Parathyroid adenoma (tissue), 2 donors: Measurements from ENCODE around the gene HOMER1.
"Not testable (repeated sequence)": the region's sequence is repeated elsewhere in the genome, so short reads cannot be mapped to it uniquely, and the experiment has no call there.

Source experiments
- H2AFZ ChIP-seq: fragments of 300-600 bp; sonication (generic); one replicate; pipeline ENCODE4 v1.7.0; 2017; ENCODE audit warnings: antibody characterized with exemption, mild to moderate bottlenecking
- H3K27ac ChIP-seq: fragments of 300-600 bp; sonication (generic); one replicate; pipeline ENCODE4 v1.7.0; 2017
- H3K27me3 ChIP-seq: fragments of 300-600 bp; sonication (generic); one replicate; pipeline ENCODE4 v1.7.0; 2017; ENCODE audit warnings: low read length; ENCODE audit not compliant: control insufficient read depth, insufficient read depth
- H3K36me3 ChIP-seq: fragments of 300-600 bp; sonication (generic); one replicate; pipeline ENCODE4 v1.7.0; 2017; ENCODE audit warnings: low read length; ENCODE audit not compliant: control insufficient read depth, insufficient read depth
- H3K4me1 ChIP-seq: fragments of 300-600 bp; sonication (generic); one replicate; pipeline ENCODE4 v1.7.0; 2017; ENCODE audit warnings: control low read depth
- H3K4me2 ChIP-seq: fragments of 300-600 bp; sonication (generic); one replicate; pipeline ENCODE4 v1.7.0; 2017; ENCODE audit warnings: low read length
- H3K4me3 ChIP-seq: fragments of 300-600 bp; sonication (generic); one replicate; pipeline ENCODE4 v1.7.0; 2017; ENCODE audit warnings: low read depth, low read length
- H3K79me2 ChIP-seq: fragments of 300-600 bp; sonication (generic); one replicate; pipeline ENCODE4 v1.7.0; 2017; ENCODE audit warnings: control low read depth
- H3K9ac ChIP-seq: fragments of 300-600 bp; sonication (generic); one replicate; pipeline ENCODE4 v1.7.0; 2017; ENCODE audit warnings: mild to moderate bottlenecking
- H3K9me3 ChIP-seq: fragments of 300-600 bp; sonication (generic); one replicate; pipeline ENCODE4 v1.7.0; 2017; ENCODE audit warnings: low read length; ENCODE audit not compliant: control insufficient read depth
- TF ChIP-seq, protein P1 (sequence below): fragments of 300-600 bp; sonication (generic); IDR thresholded peaks from one replicate; pipeline ENCODE4 v1.7.0; 2017; ENCODE audit warnings: antibody characterized with exemption, mild to moderate bottlenecking
- donor health status: primary hyperparathyroidism.

HOMER1 gene

DNA sequence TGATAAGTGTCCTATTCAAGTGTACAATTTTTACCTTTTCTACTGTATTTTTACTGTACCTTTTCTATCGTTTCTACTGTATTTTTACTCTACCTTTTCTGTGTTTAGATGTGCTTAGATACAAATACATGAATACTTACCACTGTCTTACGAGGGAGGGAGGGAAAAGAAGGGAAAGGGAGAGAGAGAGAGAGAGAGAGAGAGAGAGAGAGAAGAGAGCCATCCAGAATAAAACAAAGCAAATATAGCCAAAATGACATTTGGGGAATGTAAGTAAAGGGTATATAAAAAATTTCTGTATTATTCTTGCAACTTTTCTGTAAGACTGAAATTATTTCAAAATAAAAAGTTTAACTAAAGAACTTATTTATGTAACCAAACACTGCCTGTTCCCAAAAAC lies 121.2 kb downstream of the HOMER1 start:
- H3K27ac ChIP-seq, result no peak overlapping the region
- H3K9me3 ChIP-seq, result no peaks in the 10 kb centered on the region
- H3K9ac ChIP-seq, result no peak overlapping the region
- H3K79me2 ChIP-seq, result no peaks in the 10 kb centered on the region
- no peaks in the 10 kb centered on the region for H3K27me3 ChIP-seq
- no peak overlapping the region for H3K4me3 ChIP-seq
- TF ChIP-seq, protein P1, sequence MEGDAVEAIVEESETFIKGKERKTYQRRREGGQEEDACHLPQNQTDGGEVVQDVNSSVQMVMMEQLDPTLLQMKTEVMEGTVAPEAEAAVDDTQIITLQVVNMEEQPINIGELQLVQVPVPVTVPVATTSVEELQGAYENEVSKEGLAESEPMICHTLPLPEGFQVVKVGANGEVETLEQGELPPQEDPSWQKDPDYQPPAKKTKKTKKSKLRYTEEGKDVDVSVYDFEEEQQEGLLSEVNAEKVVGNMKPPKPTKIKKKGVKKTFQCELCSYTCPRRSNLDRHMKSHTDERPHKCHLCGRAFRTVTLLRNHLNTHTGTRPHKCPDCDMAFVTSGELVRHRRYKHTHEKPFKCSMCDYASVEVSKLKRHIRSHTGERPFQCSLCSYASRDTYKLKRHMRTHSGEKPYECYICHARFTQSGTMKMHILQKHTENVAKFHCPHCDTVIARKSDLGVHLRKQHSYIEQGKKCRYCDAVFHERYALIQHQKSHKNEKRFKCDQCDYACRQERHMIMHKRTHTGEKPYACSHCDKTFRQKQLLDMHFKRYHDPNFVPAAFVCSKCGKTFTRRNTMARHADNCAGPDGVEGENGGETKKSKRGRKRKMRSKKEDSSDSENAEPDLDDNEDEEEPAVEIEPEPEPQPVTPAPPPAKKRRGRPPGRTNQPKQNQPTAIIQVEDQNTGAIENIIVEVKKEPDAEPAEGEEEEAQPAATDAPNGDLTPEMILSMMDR, result no peak
- H2AFZ ChIP-seq, result no peak overlapping the region
- H3K4me1 ChIP-seq, result no peaks in the 10 kb centered on the region
- H3K4me2 ChIP-seq, result no peak overlapping the region
- H3K36me3 ChIP-seq, result no peaks in the 10 kb centered on the region

DNA sequence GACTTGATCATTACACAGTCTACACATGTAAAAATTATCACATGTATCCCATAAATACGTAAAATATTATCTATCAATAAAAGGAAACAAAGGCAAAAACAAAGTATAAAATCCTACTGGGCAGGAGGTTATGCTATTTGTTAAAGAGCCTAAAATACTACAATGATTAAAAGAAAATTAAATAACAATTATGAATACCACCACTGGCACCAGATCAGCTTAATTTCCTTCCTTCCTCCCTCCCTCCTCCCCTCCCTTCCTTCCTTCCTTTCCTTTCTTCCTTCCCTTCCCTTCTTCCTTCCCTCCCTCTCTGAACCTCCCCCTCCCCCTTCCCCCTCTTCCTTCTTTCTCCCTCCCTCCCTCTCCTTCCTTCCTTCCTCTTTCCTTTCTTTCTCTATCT lies 127.3 kb downstream of the HOMER1 start:
- Histone ChIP-seq H3K27me3 (no peaks in the 10 kb centered on the region), H3K4me3 (no peak overlapping the region)
- TF ChIP-seq, protein P1, result no peak

DNA sequence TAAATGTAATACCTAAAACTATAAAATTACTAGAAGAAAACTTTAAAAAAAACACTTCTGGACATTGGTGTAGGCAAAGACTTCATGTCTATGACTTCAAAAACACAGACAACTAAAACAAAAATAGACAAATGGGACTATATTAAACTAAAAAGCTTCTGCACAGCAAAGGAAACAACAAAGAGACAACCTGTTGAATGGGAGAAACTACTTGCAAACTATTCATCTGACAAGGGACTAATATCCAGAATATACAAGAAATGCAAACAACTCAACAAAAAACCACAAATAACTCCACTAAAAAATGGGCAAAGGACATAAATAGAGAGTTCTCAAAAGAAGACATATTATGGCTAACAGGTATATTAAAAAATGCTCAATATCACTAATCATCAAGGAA lies 128.8 kb downstream of the HOMER1 start:
- not testable (repeated sequence) for H3K9ac ChIP-seq, H3K4me3 ChIP-seq, H3K79me2 ChIP-seq, H3K27ac ChIP-seq, H3K4me1 ChIP-seq, H3K27me3 ChIP-seq, H3K9me3 ChIP-seq, H3K4me2 ChIP-seq, H3K36me3 ChIP-seq, H2AFZ ChIP-seq

More for the DNA sequence above, 127.3 kb downstream of the HOMER1 start:
- Histone ChIP-seq H3K27ac (no peak overlapping the region), H3K4me2 (no peak overlapping the region), H3K4me1 (no peaks in the 10 kb centered on the region), H3K9ac (no peak overlapping the region), H2AFZ (no peak overlapping the region), H3K9me3 (no peaks in the 10 kb centered on the region), H3K79me2 (no peaks in the 10 kb centered on the region), H3K36me3 (no peaks in the 10 kb centered on the region)

DNA sequence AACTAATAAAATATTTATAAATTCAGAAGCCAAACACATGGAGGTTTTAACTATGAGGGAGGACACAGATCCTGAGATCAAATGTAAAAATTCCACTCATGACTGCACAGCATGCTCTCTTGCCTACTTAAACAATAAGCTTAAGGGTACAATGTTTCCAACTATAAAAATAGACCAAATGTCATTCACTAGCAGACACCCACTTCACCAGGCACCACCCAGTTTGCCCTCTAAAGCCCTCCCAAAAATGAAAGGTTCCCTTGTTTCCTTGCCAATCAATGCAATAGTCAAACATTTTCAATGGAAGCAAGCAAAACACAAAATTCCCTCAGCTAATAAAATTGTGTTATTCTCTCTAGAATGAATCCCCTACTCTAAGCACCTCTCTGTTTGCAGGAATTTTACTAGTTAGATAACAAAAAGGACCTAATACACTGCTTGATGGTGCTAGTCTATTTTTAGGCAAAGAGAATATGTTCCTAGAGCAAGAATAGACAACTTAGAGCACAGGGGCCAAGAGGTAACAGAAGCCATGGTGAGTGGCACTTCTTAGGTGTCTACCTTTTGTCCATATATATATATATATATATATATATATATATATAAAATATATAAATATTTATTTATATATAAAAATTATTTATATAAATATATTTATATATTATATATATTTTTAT lies 135.3 kb downstream of the HOMER1 start:
- no peak overlapping the region for H3K27ac ChIP-seq
- no peaks in the 10 kb centered on the region for H3K79me2 ChIP-seq
- H3K4me2 ChIP-seq, result no peak overlapping the region
- H3K9ac ChIP-seq, result no peak overlapping the region
- H3K4me3 ChIP-seq, result no peak overlapping the region
- no peaks in the 10 kb centered on the region for H3K4me1 ChIP-seq
- no peaks in the 10 kb centered on the region for H3K9me3 ChIP-seq
- no peaks in the 10 kb centered on the region for H3K36me3 ChIP-seq
- TF ChIP-seq, protein P1, result no peak
- no peaks in the 10 kb centered on the region for H3K27me3 ChIP-seq
- H2AFZ ChIP-seq, result no peak overlapping the region

DNA sequence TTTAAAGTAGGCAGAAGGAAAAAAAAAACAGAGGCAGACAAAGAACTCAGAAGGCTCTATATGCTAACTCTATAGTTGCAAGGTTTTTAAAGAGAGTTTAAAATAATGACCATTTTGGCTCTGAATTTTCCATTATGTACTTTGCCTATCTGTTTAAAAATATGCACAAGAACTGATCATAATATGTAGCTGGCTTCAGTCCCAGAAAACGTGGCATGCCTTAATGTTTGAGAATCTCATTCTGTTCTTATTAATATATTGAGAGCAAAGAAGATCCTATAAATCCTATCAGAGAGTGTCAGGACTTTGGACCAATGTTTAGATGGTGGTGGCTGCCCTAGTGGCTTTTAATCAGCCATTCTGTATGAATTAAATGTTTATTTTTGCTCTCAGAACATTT lies 156.5 kb downstream of the HOMER1 start:
- Histone ChIP-seq H3K4me1 (no peaks in the 10 kb centered on the region), H3K4me2 (no peak overlapping the region), H3K4me3 (no peak overlapping the region), H2AFZ (no peak overlapping the region), H3K79me2 (no peaks in the 10 kb centered on the region), H3K27ac (no peak overlapping the region), H3K36me3 (no peaks in the 10 kb centered on the region), H3K27me3 (no peaks in the 10 kb centered on the region), H3K9ac (no peak overlapping the region), H3K9me3 (no peaks in the 10 kb centered on the region)
- TF ChIP-seq, protein P1, result no peak
